Forelimb muscle (tissue), 1 donor: ENCODE measurements around the gene CSF2RB. TPM values are rescaled to one million over a fixed set of nuclear protein-coding genes. Genes with fewer than 3 reads are reported as not detected.

Source experiments
- DNase-seq: peaks from one replicate; pipeline ENCODE4 v3.0.0-alpha.2; 2013; ENCODE audit warnings: low read depth
- polyA plus RNA-seq: library from polyadenylated mRNA; unstranded; fragments of 120-200 nt; gene quantifications from one replicate; pipeline ENCODE4 v1.2.1, GENCODE V29; 2013; ENCODE audit not compliant: insufficient read length

CSF2RB gene
- polyA plus RNA-seq, result 1.6 TPM

DNA sequence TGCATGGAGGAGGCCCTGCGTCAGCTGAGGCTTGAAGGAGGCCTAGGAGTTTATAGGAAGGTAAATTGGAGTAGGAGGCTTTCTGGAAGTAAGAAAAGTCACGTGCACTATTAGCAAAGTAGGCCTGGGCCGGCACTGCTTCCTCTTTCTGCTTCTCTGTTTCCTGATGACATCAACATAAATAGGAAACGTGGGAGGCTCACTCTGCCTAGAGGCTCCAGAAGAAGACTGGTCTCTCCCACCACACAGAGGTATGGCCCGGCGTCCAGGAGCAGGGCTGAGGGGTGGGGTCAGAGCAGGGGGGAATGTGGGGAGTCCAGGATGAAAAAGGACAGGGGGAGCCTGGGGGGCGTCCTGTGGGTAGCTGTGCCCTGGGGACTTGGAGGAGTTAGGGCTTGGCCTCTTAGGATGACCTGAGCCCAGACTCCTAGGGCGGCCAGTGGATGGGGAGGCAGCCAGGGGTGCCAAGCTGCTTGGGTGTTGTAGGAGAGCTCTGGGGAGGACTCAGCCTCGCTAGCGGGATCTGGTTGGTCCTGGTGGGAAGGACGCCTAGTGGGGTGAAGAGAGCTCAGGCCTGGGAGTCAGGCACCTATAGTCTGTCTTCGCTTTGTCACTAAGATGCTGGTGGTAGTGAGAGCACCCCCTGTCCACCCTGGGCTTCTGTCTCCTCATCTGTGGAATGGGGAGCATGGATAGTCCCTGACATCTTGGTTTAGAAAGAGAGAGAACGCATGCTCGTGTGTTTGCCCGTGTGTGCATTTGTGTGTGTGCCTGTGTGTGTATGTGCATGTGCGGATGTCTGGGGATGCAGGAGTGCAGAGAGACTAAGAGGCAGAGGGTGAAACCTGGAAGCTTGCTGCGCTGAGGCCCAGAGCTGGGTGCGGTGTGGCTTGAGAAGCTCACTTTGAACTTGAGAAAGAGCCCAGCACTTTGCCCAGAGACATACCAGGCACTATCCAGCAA lies at the start of gene CSF2RB:
Gene CSF2RB (plus strand): TSS at position 202 of the 963 bp plus-strand sequence. CDS start 8,580 bp downstream, outside the sequence.
- DNase-seq, result no peak

DNA sequence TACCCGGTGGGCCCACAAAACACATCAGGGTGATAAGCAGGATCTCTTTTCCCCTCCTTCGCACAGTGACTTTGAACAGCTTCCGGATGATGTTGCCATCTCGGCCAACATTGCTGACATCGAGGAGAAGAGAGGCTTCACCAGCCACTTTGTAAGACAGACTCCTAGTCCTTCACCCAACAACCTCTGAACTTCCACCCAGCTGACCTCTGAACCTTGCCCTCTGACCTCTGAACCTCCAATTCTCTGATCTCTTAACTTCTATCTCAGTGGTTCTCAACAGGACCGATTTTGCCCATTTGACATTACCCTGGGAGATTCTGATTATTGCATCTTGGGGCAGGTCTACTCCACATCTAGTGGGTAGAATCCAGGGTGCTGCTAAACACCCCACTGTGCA lies 49.4 kb upstream of the CSF2RB start:
- no peak for DNase-seq

DNA sequence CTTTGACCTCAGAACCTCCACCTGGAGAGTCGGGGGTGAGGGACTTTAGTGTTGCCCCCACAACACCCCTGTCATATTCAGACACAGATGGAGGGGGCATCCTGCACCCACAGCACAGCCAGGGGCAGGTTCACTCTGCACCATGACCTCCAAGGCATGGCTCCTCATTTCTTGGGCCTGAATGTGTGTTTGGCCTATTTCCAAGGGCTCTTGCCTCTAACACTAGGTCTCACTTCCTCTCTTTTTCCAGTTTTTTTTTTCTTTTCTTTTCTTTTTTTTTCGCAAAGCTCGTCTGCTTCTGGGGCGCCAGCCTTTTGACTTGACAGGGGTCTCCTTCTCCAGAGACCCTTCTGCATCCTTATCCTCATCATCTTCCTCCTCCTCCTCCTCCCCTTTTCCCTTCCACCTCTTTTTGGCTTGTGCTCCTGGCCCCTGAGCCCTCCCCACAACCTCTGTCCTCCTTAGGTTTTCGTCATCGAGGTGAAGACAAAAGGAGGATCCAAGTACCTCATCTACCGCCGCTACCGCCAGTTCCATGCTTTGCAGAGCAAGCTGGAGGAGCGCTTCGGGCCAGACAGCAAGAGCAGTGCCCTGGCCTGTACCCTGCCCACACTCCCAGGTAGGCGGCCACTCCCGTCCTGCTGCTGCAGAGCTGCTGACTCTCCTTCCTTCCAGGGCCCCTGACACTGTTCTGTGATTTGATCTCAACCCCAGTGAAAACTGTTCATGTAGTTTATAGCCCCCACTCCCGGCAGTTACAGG lies 48.8 kb upstream of the CSF2RB start:
- DNase-seq, result no peak

DNA sequence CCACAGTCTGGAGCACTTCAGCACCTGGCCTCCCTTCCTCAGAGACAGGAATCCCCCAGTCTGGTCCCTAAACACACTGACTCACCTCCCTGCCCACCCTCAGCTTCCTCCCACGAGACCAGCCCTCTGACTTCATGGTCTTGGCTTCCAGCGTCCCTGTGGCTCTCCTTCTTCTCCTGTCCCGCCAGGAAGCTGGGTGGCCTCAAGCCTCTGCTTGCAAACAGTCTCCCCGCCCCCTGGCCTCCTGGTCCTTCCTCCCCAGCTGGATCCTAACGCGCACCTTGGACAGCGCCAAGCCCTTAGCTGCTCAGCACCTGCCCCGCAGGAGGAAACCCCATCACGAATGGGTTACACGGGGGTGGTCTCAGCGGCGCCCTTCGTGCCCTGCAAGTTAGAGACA lies 48.1 kb upstream of the CSF2RB start:
- DNase-seq, result no peak

DNA sequence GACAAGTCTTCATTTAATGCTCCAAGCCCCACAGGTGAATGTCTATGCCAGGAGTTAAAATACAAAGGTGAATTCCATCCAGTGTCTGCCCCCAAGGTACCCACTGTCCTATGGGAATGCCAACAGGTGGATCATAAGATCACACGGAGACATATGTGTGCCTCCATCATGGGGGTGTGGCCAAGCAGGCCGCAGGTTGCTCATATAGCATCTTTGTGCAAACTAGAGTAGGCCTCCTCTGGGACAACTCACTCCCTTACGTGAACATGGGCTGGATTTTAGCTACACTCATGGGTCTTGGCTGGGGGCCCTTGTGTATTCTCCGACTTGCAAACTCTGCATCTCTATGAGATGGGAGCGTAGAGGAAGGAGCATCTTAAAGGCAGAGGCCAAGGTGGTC lies 45.7 kb upstream of the CSF2RB start:
- no peak for DNase-seq

DNA sequence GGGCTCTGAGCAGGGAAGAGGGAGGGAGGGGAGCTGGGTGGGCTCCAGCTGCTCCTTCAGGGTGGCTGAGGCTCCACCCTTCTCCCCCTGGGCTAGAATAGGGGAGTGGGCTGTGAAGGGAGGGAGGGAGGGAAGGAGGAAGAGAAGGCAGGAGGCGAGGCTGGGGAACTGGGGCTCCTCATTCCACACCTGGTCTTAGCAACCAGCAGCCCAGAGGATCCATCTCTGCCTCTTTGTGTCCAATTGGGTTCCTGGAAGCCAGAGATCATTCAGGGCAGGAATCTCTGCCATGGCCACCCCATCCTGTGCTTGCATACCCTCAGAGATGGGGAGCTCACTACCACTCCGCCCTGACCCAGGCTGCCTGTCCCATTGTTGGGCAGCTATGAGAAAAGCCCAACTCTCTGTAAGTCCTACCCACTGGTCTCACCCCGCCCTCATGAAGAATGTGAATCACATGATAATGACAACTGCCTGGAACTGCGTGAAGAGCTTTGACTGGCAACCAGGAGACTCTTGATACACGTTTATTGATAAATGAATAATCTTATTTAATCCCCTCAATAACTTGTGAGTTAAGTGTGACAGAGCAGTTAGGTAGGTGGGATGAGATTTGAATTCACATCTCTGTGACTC lies 44.8 kb upstream of the CSF2RB start:
- DNase-seq, result no peak

DNA sequence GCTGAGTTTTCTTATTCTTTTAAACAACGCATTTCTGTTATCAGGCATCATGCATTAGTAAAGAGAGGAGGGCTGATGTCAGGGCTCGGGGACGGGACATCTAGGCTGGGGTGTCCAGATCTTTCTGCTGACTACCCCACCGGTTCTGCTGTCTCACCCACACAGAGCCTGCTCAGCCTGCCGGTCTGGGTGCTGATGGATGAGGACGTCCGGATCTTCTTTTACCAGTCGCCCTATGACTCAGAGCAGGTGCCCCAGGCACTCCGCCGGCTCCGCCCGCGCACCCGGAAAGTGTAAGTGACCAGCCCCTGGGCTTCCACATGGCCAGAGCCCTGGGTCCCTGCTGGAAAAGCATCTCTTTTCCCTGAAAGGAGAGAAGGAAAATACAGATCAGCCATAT lies 43.2 kb upstream of the CSF2RB start:
- no peak for DNase-seq

DNA sequence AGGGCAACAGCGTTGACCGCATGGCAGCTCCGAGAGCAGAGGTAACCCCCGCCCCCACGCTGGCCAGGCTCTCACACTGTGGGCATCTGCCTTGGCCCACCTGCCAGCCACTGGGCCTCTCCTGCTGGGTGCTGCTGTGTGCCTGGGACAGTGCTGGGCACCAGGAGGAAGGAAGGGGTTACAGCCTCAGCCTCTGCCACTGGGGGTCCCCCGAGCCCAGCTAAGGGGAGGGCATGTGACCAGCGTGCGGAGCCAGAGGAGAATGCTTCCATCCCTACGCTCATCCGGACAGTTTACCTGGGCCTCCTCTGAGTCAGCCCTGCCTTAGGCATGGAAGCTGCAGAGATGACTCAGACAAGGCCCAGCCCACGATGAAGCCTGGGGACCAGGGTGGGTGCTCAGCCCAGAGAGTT lies 41.8 kb upstream of the CSF2RB start:
- DNase-seq, result no peak

DNA sequence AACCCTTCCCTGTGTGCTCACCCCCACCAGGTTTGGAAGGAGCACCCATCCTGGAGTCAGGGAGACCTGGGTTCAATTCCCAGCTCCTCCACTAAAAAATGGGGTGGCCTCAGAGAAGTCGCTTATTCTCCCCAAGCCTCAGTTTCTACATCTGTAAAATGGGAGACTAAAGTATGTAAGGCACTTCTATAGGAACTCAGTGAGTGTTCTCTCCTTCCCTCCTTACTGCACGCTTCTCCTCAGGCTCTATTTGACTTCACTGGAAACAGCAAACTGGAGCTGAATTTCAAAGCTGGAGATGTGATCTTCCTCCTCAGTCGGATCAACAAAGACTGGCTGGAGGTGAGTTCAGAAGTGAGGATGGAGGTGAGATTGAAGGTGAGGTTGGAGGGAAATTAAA lies 41.3 kb upstream of the CSF2RB start:
- DNase-seq, result no peak

DNA sequence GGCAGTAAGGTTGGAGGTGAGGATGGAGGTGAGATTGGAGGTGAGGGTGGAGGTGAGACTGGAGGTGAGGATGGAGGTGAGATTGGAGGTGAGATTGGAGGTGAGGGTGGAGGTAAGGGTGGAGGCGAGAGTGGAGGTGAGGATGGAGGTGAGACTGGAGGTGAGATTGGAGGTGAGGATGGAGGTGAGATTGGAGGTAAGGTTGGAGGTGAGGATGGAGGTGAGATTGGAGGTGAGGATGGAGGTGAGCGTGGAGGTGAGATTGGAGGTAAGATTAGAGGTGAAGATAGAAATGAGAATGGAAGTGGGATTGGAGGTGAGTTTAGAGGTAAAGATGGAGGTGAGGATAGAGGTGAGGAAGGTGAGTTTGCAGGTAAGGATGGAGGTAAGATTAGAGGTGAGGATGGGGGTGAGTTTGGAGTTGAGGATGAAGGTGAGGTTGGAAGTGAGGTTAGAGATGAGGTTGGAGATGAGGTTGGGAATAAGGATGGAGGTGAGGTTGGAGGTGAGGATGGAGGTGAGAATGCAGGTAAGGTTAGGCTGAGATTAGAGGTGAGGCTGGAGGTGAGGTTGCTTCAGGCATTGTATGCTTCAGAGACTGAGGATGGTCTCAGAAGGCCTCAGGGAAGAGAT lies 40.4 kb upstream of the CSF2RB start:
- DNase-seq, result no peak

DNA sequence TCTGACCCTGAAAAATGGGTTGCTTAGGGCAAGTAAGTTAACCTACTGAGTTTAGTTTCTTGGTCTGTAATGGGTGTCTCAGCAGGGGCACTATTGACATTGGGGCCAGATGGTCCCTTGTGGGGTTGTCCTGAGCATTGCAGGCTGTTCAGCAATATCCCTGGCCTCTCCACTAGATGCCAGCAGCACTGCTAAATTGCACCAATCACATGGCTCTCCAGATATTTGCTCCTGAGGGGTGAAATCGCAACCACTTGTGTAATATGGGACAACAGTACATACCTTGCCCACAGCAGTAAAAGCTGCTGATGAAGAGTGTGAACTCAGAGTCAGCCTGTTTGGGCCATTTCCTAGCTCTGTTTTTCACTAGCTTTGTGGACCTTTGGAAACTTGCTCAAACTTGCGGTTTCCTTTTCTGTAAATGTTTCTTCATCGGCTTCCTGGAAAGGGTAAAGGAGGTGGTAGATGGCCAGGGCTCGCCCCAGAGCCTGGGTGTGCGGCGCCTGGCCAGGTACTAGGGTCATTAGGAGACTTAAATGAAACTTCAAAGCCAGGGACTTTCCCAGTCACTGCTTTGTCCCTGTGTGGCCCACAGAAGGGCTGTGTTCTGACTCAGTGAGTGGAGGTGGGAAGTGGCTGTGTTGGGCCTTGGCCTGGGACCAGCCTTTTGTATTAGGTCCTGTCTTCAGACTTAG lies 39.7 kb upstream of the CSF2RB start:
- DNase-seq, result no peak

DNA sequence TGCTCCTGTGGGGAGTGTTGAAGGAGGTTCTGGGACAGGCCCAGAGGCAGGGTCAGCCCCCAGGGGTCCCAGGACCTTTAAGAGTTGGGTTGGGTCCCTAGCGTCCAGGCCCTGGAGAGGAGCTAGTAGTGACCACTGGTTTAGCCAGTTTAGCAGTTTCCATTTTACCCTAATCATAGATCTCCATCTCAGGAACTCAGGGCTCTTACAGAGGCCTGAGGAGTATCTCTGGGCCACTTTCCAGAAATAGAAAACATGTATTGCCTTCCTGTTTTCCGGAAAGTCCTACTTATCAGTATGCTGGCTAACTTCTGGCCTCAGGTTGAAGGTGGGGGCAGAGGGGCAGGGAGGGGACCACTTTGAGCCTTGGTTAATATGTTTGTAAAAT lies 39.1 kb upstream of the CSF2RB start:
- DNase-seq, result no peak

DNA sequence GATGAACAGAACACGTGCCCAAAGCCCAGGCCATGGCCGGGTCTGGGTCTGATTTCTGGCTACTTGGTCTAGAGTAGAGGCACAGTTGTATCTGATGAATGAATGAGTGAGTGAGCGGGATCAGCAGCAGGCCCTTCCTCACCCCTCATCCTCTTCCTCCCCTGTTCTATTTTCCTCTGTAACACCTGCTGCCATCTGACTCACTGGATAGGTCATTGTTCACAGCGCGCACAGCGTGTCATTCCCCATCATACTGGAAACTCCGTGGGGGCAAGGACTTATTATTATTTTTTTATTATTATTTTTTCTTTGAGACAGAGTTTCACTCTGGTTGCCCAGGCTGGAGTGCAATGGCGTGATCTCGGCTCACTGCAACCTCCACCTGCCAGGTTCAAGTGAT lies 38.7 kb upstream of the CSF2RB start:
- no peak for DNase-seq

DNA sequence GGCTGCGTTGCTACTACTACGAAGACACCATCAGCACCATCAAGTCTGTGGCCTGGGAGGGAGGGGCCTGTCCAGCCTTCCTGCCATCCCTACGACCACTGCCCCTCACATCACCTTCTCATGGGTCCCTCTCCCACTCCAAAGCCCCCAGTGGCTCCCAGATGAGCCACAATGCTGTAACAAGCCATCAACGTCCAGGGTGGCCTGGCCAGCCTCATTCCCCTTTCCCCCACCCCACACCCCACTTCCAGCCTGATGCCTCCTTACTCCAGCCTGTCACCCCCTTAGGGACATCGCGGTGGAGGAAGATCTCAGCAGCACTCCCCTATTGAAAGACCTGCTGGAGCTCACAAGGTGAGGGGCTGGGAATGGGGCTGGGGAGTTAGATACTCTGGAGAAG lies 37.7 kb upstream of the CSF2RB start:
- DNase-seq, result no peak

DNA sequence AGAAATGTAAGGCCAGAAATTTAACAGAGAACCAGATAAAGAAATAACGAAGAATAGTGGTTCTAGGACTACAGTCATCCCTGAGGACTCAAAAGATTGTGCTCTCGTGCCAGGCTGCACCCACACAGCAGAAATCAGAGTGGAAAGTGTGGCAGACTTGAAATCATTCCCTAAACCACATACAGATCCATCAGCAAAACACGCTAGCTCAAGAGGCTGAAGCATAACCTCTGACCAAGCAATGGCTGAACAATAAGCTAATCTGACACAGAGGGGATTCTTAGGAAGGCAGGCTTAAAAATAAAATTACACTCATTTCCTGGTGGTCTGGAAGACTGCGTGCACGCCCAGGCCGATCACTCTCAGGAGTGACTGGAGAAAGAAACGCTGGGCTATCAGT lies 33.7 kb upstream of the CSF2RB start:
- DNase-seq, result no peak

DNA sequence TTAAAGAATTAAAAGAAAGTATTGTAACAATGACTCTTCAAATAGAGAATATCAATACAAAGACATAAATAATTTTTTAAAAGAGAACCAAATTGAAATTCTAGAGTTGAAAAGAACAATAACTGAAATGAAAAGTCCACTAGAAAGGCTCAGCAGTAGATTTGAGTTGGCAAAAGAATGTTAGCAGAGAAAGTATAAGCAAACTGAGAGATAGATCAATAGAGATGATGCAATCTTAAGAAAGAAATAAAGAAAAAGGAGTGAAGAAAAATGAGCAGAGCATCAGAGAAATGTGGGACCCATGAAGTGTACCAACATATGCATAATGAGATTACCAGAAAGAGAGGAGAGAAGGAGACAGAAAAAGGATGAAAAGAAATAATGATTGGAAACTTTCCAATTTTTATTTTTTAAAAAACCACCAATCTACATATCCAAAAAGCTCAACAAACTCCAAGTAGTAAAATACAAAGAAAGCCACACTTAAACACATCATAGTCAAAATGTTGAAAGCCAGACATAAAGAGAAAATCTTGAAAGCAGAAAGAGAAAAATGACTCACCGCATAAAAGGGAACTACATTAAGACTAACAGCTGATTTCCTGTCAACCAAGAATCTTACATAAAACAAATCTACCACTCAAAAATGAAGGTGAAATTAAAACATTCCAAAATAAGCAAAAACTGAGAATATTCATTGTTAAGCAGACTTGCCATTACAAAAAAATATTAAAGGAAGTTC lies 31.8 kb upstream of the CSF2RB start:
- no peak for DNase-seq

DNA sequence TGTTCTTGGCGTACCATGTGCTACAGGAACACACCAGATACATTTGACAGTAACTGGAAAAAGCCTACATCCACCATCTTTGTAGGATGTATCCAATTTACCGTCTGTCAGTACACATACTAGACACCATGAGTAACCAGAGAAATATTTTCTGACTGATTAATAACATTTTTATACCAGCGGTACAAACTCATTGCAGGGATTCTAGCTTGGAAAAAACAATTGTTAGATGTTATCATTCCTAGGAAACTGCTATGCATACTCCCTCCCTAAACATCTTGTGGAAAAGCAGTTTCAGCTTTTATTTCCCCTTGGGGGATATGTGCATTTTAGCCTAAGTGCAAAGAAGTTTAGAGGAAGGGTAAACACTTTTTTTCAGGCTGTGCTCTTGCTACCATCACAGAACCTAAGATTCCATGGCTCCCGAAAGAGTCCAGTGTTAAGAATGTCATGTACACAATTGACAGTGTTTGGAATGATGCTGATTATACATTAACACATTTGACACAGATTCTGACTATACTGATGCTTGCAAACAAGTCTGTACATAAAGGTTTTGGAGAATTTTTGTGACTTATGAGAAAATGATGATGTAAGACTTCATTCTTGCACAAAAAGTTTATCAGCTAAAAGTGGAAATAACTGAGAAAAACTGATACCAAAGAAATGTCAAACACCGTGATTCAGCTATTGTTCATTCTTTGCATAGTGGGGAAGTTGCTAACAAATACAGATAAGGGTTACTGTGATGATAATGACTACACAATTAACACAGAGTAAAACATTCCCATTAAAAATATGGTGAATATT lies 28.9 kb upstream of the CSF2RB start:
- no peak for DNase-seq

DNA sequence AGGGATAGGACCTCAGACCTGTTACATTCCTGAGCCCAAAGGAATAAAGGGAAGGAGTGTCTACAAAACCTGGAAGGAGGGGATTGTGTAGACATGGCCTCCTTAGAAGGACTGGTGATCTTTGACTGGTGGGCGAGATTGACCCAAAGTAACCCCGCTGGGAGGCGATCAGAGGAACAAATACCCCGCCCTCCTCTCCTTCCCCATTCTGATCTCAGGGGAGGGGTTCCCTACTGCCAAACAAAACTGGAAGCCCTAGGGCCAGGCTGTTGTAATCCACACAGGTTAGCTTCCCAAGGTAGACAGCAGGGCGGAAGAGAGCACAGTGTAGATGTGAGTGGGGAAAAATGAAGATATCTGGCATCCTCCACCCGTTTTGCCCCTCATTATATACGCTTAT lies 28.0 kb upstream of the CSF2RB start:
- no peak for DNase-seq

DNA sequence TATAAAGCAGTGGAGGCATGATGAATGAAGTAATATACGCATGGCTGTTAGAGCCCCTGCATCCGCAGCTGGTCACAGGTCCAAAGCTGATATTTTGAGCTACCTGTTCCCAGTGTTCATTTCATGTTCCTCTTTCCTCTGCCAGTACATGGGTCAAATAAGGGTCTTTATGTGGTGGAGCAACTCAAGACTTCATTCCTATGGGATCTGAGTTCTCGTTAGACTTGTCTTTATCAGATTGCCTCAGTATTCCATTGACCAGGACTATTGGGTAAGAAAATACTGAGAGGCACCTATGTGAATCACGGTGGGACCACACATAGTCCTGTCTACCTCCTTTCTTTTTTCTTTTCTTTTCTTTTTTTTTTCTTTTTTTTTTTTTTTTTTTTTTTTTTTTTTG lies 27.4 kb upstream of the CSF2RB start:
- DNase-seq, result no peak

DNA sequence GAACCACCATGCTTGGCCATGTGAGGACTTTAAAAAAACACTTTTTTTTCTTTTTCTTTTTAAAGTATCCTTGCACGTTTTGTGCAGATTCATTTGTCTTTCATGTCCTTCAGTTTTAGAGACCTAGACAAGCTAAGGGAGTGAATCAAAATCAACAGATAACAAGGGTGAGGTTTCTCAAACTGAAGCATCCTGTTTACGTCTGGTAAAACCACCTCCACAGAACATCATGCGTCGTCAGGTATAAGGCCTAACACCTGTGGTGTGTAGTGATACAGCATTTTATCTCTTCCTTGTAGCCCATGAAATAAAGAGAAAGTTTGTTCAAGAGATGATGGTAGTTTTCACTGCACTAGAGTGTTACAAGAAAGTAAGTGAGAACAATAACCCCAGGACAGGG lies 26.3 kb upstream of the CSF2RB start:
- no peak for DNase-seq
